Ishikawa (cell line): ENCODE measurements around the gene PROZ.

Experiments
- CEBPB ChIP-seq: IDR thresholded peaks from 2 replicates; pipeline ENCODE4 v1.6.1; 2012
- EP300 ChIP-seq: IDR thresholded peaks from 2 replicates; pipeline ENCODE4 v1.6.1; 2012; ENCODE audit warnings: borderline replicate concordance
- FOXM1 ChIP-seq: IDR thresholded peaks from 2 replicates; pipeline ENCODE4 v1.6.1; 2012; ENCODE audit warnings: low read depth, borderline replicate concordance
- NFIC ChIP-seq: IDR thresholded peaks from 2 replicates; pipeline ENCODE4 v1.6.1; 2012
- TEAD4 ChIP-seq: IDR thresholded peaks from 2 replicates; pipeline ENCODE4 v1.6.1; 2012
- ZBTB7A ChIP-seq: IDR thresholded peaks from 2 replicates; pipeline ENCODE4 v1.6.1; 2012; ENCODE audit warnings: low read depth
- TF ChIP-seq, protein P1 (sequence below): IDR thresholded peaks from 2 replicates; pipeline ENCODE4 v1.6.1; 2012
- TF ChIP-seq, protein P2 (sequence below): IDR thresholded peaks from 2 replicates; pipeline ENCODE4 v1.6.1; 2012; ENCODE audit warnings: low read depth, mild to moderate bottlenecking

DNA sequence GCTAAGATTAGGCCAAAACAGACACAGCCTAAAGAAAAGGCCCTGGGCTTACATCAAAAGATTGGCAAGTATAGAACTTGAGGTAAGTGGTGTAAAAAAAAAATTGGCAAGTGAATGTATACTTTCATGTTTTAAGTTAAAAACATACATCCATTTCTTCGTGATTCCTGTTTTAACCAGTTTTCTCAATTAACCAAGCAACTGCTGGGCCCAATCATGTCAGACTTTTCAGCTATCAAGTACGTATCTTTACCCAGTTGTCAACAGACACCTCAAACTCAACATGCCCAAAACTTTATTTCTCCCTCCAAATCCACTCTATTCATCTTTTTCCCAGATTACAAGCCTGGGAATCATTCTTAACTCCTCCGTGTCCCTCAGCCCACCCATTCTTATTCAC is 49.0 kb downstream of the PROZ start:
- TF ChIP-seq, protein P1, sequence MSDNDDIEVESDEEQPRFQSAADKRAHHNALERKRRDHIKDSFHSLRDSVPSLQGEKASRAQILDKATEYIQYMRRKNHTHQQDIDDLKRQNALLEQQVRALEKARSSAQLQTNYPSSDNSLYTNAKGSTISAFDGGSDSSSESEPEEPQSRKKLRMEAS: no peak
- TF ChIP-seq NFIC (no peak), ZBTB7A (no peak), EP300 (no peak), CEBPB (no peak), FOXM1 (no peak), TEAD4 (no peak)
- TF ChIP-seq, protein P2, sequence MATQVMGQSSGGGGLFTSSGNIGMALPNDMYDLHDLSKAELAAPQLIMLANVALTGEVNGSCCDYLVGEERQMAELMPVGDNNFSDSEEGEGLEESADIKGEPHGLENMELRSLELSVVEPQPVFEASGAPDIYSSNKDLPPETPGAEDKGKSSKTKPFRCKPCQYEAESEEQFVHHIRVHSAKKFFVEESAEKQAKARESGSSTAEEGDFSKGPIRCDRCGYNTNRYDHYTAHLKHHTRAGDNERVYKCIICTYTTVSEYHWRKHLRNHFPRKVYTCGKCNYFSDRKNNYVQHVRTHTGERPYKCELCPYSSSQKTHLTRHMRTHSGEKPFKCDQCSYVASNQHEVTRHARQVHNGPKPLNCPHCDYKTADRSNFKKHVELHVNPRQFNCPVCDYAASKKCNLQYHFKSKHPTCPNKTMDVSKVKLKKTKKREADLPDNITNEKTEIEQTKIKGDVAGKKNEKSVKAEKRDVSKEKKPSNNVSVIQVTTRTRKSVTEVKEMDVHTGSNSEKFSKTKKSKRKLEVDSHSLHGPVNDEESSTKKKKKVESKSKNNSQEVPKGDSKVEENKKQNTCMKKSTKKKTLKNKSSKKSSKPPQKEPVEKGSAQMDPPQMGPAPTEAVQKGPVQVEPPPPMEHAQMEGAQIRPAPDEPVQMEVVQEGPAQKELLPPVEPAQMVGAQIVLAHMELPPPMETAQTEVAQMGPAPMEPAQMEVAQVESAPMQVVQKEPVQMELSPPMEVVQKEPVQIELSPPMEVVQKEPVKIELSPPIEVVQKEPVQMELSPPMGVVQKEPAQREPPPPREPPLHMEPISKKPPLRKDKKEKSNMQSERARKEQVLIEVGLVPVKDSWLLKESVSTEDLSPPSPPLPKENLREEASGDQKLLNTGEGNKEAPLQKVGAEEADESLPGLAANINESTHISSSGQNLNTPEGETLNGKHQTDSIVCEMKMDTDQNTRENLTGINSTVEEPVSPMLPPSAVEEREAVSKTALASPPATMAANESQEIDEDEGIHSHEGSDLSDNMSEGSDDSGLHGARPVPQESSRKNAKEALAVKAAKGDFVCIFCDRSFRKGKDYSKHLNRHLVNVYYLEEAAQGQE: no peak
